Activated CD8-positive, alpha-beta memory T cell treated with anti-CD3 and anti-CD28 coated beads, Interleukin-2, amount 50 U/mL, for 4 hours (primary cell): ENCODE measurements around the gene PPP1R10.

Experiments used
- DNase-seq: peaks from one replicate; pipeline ENCODE4 v3.0.0-alpha.2; 2020

PPP1R10 gene

DNA sequence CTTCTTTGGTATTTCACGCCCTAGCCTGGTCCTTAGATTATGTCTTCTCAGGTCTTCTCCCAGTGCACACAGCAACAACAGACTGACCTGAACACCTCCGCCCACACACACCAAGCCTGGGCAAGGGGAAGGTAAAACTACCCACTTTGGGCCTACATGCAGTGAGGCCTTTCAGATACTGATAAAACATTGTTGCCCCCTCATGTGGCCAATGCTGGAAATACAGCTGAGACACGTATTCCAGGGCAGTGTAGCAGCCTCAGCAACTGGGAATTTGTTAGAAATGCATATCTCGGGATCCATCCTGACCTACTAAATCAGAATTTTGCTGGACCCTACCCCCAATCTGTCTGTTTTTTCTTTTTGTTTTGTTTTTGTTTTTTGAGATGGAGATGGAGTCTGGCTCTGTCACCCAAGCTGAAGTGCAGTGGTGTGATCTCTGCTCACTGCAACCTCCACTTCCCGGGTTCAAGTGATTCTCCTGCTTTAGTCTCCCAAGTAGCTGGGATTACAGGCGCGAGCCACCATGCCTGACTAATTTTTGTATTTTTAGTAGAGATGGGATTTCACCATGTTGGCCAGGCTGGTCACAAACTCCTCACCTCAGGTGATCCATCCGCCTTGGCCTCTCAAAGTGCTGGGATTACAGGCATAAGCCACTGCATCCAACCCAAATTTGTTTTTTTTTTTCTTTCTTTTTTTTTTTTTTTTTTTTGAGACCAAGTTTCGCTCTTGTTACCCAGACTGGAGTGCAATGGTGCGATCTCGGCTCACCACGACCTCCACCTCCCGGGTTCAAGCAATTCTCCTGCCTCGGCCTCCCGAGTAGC lies 19.5 kb downstream of the PPP1R10 start:
- peak; percentile 80 for DNase-seq

DNA sequence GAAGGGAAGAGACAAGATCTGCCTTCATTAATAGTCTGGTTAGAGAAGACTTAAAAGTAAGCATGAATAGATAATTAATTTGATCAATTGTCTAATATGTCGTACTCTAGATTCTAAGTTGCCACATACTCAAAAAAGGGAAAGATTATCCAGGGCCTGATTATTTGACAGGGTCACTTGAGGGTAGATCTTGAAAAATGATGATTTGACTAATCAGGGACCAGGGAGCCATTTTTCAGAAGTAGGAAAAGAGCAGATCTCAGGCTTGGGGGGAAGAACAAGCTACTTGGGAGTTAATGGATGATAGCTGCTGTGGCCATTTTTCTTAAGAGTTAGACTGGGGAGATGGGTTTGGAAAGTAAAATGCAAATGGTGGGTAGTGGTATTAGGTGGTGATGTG lies 24.8 kb downstream of the PPP1R10 start:
- DNase-seq = no peak

- DNase-seq = no peak
Observed at GRCh38 chr6:30591008-30591407, 26.0 kb downstream of the PPP1R10 start.

GRCh38 chr6:30590509-30590908 lies 26.5 kb downstream of the PPP1R10 start:
- DNase-seq = no peak

GRCh38 chr6:30589754-30590358 lies 27.2 kb downstream of the PPP1R10 start:
- DNase-seq = no peak

- no peak for DNase-seq
Observed at GRCh38 chr6:30583921-30584320, 33.1 kb downstream of the PPP1R10 start.

DNA sequence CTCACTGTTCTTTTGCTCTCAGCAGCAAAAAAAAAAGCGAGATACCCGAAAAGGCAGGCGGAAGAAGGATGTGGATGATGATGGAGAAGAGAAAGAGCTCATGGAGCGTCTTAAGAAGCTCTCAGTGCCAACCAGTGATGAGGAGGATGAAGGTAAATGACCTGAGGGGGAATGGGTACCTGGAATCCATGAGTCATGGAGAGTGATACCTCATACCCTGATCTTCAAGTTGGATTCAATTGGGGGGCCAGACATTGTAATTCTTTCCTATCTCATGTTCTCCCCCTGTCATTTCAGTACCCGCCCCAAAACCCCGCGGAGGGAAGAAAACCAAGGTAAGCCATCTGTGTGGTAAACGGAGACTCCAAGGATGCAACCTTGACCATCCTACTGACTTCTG lies 39.0 kb downstream of the PPP1R10 start:
- no peak for DNase-seq

DNA sequence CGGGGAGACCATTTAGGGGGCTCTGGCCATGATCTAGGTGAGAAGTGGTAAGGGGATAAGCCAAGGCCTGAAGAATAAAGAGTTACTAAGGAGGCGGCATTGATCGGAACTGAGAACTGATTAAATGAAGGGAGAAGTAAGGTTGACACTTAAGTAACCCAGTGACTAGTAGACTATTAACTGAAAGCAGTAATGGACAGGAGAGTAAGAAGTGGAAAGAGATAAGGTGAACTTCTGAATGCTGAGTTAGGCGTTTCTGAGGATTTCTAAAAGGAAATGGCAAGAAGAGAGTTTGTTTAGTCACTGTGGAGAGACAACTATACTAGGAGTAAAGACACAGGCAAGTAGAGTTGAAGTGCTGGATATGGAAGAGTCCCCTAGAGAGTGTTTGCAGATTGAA lies 43.9 kb downstream of the PPP1R10 start:
- DNase-seq = no peak

- DNase-seq = no peak
Observed at GRCh38 chr6:30572148-30572547, 44.9 kb downstream of the PPP1R10 start.

DNA sequence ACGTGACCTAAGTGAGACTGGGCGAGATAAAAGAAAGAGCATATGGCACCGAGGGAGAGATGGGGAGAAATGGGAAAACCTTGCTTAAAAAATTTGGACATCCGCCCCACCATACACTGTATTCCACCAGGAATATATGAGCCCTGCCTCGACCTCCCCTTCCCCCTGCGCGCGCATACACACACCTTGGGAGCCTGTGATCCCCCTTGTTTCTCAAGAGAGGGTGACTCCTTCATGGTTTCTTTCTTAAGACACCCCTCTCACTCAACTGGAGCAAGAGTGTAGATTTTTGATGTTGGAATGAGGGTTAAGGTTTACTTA lies 45.3 kb downstream of the PPP1R10 start:
- no peak for DNase-seq

DNA sequence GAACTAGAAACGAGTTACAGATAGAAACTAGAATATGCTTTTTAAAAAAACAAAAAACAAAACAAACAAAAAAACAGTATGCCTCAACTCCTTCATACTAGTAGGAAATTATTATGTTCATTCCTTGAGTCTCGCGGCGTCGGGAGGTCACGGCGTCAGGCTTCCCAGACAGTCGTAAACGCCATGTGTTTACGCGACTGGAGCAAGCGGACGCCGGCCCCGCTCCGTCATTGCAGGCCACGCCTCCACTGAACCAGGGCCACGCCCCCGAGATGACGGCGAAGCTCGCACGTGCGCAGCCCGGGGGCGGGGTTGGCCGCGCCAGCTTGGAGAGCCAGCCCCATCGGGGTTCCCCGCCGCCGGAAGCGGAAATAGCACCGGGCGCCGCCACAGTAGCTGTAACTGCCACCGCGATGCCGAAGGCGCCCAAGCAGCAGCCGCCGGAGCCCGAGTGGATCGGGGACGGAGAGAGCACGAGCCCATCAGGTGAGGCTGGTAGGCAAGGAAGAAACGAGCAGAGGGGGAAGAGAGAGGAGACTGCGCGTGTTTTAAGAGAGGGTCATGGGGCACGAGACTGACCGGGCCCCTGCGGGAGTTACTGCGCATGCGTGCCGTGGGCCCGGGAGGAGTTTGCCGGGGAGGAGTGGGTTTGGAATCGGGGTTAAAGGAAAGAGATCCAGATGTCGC lies 45.8 kb downstream of the PPP1R10 start, which contains the start of gene ABCF1:
ABCF1 (plus strand) TSS at position 368 of the 687 bp plus-strand sequence; CDS start at position 414, 46 bp downstream.
- DNase-seq = peak; percentile 100

- DNase-seq = no peak
Observed at GRCh38 chr6:30570740-30571074, 46.3 kb downstream of the PPP1R10 start.

- no peak for DNase-seq
Observed at GRCh38 chr6:30570263-30570662, 46.8 kb downstream of the PPP1R10 start.

- DNase-seq = peak; percentile 31
Observed at GRCh38 chr6:30568245-30568644, 48.8 kb downstream of the PPP1R10 start.

GRCh38 chr6:30565772-30566171 lies 51.3 kb downstream of the PPP1R10 start:
- DNase-seq = no peak

GRCh38 chr6:30564114-30564513 lies 52.9 kb downstream of the PPP1R10 start:
- no peak for DNase-seq

DNA sequence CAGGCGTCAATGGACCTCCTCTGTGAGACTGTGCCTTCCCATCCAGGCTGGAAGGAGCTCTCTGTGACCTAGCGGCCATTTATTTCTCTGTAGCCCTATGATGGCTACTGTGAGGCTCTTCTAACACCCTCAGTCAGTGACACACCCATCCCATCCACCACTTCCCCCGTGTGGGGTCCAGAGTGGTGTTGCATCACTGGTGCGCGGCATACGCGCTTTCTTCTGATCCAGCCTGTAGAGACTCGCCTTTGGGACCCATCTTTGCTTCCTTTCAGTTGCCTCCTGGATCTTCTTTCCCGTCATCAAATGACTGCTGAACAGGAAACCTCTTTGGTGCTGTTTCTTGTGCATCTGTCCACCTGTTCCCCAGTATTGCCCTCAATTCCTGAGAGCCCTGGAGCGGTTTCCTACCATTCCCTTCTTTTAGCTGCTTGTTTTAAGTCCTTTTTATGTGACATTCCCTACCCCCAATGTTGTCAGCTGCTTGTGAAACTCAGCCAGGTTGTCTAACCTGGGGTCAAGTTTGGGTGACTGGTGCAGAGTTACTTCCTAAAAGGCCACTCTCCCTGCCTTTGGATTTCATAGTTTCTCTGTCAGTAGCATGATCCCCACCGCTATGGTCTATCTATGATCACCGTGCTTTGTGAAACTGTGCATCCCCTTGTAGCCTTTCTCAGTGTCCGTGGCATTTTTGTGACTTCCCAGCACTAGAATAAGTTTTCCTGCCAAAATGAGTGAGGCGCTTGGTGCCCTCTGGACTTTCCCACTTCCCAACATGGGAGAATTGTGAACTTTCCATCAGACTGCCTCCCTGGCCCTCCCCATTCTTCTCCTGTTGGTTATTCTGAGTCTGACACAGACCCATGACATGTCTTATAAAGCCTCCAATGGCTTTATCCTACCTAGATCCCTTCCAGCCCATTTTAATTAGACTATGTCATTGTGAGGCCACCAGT lies 54.3 kb downstream of the PPP1R10 start:
- DNase-seq = no peak

GRCh38 chr6:30560930-30561329 lies 56.1 kb downstream of the PPP1R10 start:
- no peak for DNase-seq

- peak; percentile 59 for DNase-seq
Observed at GRCh38 chr6:30557683-30557981, 59.4 kb downstream of the PPP1R10 start.

GRCh38 chr6:30556906-30557682 lies 59.9 kb downstream of the PPP1R10 start, which contains the start of gene PRR3:
Gene PRR3 (plus strand): TSS chr6:30557295. CDS start chr6:30557345, 50 bp downstream.
- DNase-seq = peak; percentile 72

GRCh38 chr6:30556066-30556905 lies 60.8 kb downstream of the PPP1R10 start, which contains the start of gene GNL1:
Gene GNL1 (minus strand): TSS chr6:30556489. CDS start chr6:30556203, 286 bp downstream.
- peak; percentile 100 for DNase-seq
